Sigmoid colon (tissue), 7 donors: ENCODE results near the gene OLFML1. TPM values are rescaled to one million over a fixed set of nuclear protein-coding genes. Genes with fewer than 3 reads are reported as not detected.

ENCODE experiments used
- DNase-seq: peaks from one replicate; pipeline ENCODE4 v3.0.0-alpha.2; 2019
- H3K27ac ChIP-seq, 4 donors: fragments of 200-600 bp; sonication (generic); one replicate each; pipeline ENCODE4 v1.5.1; 2016 to 2019; ENCODE audit warnings: mild to moderate bottlenecking in 1 of 4
- H3K27me3 ChIP-seq, 3 donors: fragments of 200-600 bp; sonication (generic); one replicate each; pipeline ENCODE4 v1.5.1; 2019; ENCODE audit warnings: mild to moderate bottlenecking in 1 of 3
- H3K36me3 ChIP-seq, 4 donors: fragments of 200-600 bp; sonication (generic); one replicate each; pipeline ENCODE4 v1.5.1; 2016 to 2019
- H3K4me1 ChIP-seq, 4 donors: fragments of 200-600 bp; sonication (generic); one replicate each; pipeline ENCODE4 v1.5.1; 2017 to 2019
- H3K4me3 ChIP-seq, 4 donors: fragments of 200-600 bp; sonication (generic); one replicate each; pipeline ENCODE4 v1.5.1; 2017 to 2019; ENCODE audit warnings: mild to moderate bottlenecking in 2 of 4, moderate library complexity in 1 of 4
- H3K9me3 ChIP-seq, 4 donors: fragments of 200-600 bp in 3 of 4; sonication (generic) in 3 of 4; one replicate each; pipeline versions ENCODE4 v1.5.1 to v1.6.1; 2013 to 2019
- EP300 ChIP-seq, 4 donors: sonication (generic); formaldehyde crosslinking; IDR thresholded peaks; one replicate each; pipeline ENCODE4 v1.6.1; 2017; ENCODE audit warnings: antibody characterized with exemption in 4 of 4
- POLR2A ChIP-seq, 2 donors: fragments of 450-650 bp; IDR thresholded peaks; one replicate each; pipeline ENCODE4 v1.6.1; 2016; ENCODE audit warnings: antibody characterized with exemption in 2 of 2, mild to moderate bottlenecking in 2 of 2, moderate library complexity in 2 of 2
- POLR2AphosphoS5 ChIP-seq, 4 donors: sonication (generic); formaldehyde crosslinking; IDR thresholded peaks; one replicate each; pipeline ENCODE4 v1.6.1; 2017; ENCODE audit warnings: antibody characterized with exemption in 4 of 4
- WGBS, 2 donors: extraction: QIAGEN DNeasy Blood & Tissue Kit; methylation state at CpG; one replicate each; pipeline ENCODE4 v1.1.7; 2013; 5-methylcytosine and 5-hydroxymethylcytosine counted together
- intact Hi-C: fragments of 100-400 bp; cut with DNase I; formaldehyde crosslinking; loops from one replicate; pipeline ENCODE4 v1.15.1; 2023
- polyA plus RNA-seq, 3 donors: library from polyadenylated mRNA; stranded (reverse); fragments of 200-250 nt; gene quantifications; one replicate each; pipeline ENCODE4 v1.2.3, GENCODE V29; 2013
- total RNA-seq, 4 donors: library from RNA; depleted of rRNA; stranded (reverse); fragments of >200 nt; gene quantifications; one replicate each; pipeline ENCODE4 v1.1.0, GENCODE V29; 2016
- TF ChIP-seq, protein P1 (sequence below), 4 experiments: fragments of 450-650 bp in 3 of 4; fragments of 200-600 bp in 1 of 4; IDR thresholded peaks; one replicate each; pipeline ENCODE4 v1.5.1; 2016 to 2019; ENCODE audit warnings: antibody characterized with exemption in 4 of 4, mild to moderate bottlenecking in 3 of 4, moderate library complexity in 2 of 4
- donor health status: healthy with polysubstance abuse.
- donor health status: Bipolar disorder and iron deficiency.
- donor health status: healthy.

OLFML1 gene
- total and polyA plus RNA-seq, 7 donors: 1.8 to 14.7 (median 4.9) TPM; not detected in 1

DNA sequence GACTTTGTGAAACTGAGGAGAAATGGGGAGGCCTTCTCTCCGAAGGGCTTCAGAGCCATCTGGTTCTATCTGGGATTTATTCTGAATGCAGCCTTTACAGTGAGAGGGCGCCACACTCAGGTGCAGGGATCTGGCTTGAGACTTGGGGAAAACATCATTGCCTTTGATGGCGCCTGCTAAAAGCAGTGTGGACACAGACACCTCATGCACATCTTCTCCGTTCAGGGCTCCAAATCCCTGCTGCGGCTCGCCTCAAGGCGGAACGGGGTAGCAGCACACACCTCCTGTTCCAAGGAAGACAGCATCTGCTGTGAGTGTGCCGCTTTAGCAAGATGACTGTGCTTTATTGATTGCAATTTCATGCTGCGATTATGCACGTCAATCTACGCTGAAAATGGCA lies 37.1 kb upstream of the OLFML1 start:
- no peak for DNase-seq
- intact Hi-C loops: no loop called here
- H3K36me3 ChIP-seq: no peaks in the 10 kb centered on the region
- no peaks in the 10 kb centered on the region for H3K27me3 ChIP-seq
- no peaks in the 10 kb centered on the region for H3K9me3 ChIP-seq
- H3K4me1 ChIP-seq: no peaks in the 10 kb centered on the region
- H3K27ac ChIP-seq: no peak overlapping the region
- 92 to 96% methylated on average over 12 of the region's 12 CpGs for WGBS, 2 donors
- no peak overlapping the region for H3K4me3 ChIP-seq
- TF ChIP-seq EP300 (IDR thresholded peaks at IDR 0.05): no peak
- no peak for TF ChIP-seq POLR2AphosphoS5 (IDR thresholded peaks at IDR 0.05)
- TF ChIP-seq POLR2A (IDR thresholded peaks at IDR 0.05): no peak
- TF ChIP-seq, protein P1, sequence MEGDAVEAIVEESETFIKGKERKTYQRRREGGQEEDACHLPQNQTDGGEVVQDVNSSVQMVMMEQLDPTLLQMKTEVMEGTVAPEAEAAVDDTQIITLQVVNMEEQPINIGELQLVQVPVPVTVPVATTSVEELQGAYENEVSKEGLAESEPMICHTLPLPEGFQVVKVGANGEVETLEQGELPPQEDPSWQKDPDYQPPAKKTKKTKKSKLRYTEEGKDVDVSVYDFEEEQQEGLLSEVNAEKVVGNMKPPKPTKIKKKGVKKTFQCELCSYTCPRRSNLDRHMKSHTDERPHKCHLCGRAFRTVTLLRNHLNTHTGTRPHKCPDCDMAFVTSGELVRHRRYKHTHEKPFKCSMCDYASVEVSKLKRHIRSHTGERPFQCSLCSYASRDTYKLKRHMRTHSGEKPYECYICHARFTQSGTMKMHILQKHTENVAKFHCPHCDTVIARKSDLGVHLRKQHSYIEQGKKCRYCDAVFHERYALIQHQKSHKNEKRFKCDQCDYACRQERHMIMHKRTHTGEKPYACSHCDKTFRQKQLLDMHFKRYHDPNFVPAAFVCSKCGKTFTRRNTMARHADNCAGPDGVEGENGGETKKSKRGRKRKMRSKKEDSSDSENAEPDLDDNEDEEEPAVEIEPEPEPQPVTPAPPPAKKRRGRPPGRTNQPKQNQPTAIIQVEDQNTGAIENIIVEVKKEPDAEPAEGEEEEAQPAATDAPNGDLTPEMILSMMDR (IDR thresholded peaks at IDR 0.05): no peak

DNA sequence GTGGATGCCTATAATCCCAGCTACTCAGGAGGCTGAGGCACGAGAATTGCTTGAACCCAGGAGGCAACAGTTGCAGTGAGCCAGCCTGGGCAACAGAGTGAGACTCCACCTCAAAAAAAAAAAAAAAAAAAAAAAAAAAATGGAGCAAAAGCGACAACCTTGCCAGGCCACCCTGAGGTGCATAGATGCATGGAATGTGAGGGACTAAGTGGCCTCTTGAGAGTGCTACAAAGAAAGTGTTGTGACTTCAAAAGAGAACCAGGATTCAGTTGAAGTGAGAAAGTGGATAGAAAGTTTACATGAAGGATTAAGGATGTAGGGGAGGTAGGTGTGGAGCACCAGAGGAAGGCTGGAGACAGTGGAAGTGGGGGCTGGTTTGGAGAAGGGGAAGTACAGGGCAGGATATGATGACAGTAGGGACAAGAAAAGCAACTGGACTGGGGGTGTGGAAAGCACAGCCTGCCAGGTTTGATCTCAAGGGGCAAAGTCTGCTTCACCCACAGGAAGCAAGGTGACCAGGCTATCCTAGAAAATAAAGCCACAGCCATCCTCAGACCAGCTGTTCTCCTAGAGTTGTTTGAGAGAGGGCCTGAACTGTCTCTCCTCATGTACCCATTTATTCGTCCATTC lies 36.0 kb upstream of the OLFML1 start:
- H3K27ac ChIP-seq: no peak overlapping the region
- no peak for DNase-seq
- H3K4me3 ChIP-seq: no peak overlapping the region
- no peaks in the 10 kb centered on the region for H3K27me3 ChIP-seq
- no peaks in the 10 kb centered on the region for H3K4me1 ChIP-seq
- intact Hi-C loops: no loop called here
- H3K9me3 ChIP-seq: no peaks in the 10 kb centered on the region
- WGBS, 2 donors: 91 to 92% methylated on average over 3 of the region's 3 CpGs
- H3K36me3 ChIP-seq: no peaks in the 10 kb centered on the region
- no peak for TF ChIP-seq POLR2A (IDR thresholded peaks at IDR 0.05)
- TF ChIP-seq POLR2AphosphoS5 (IDR thresholded peaks at IDR 0.05): no peak
- TF ChIP-seq, protein P1 (IDR thresholded peaks at IDR 0.05): no peak
- TF ChIP-seq EP300 (IDR thresholded peaks at IDR 0.05): no peak

DNA sequence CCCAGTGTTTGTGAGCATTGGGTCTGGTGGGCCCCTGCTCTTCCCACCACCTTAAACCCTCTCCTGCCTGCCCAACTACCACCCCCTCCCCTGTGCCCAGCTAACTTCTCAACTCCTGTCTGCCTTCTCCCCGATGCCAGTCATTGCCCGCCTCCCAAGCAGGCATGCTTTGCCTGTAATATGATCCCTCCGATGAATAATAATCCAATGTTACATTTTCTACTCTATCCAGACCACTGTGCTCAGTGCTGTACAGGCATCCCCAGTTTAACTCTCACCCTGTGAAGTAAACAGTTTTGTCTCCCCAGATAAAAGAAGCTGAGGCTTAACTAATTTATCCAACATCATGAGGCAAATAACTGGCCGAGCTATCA lies 35.5 kb upstream of the OLFML1 start:
- Histone ChIP-seq H3K4me3 (no peak overlapping the region), H3K36me3 (no peaks in the 10 kb centered on the region), H3K4me1 (no peaks in the 10 kb centered on the region), H3K27me3 (no peaks in the 10 kb centered on the region), H3K9me3 (no peaks in the 10 kb centered on the region), H3K27ac (no peak overlapping the region)
- TF ChIP-seq POLR2AphosphoS5 (IDR thresholded peaks at IDR 0.05): no peak
- TF ChIP-seq, protein P1 (IDR thresholded peaks at IDR 0.05): no peak
- TF ChIP-seq EP300 (IDR thresholded peaks at IDR 0.05): no peak
- no peak for TF ChIP-seq POLR2A (IDR thresholded peaks at IDR 0.05)
- WGBS, 2 donors: 86 to 91% methylated on average over 4 of the region's 4 CpGs
- intact Hi-C loops: no loop called here
- no peak for DNase-seq

DNA sequence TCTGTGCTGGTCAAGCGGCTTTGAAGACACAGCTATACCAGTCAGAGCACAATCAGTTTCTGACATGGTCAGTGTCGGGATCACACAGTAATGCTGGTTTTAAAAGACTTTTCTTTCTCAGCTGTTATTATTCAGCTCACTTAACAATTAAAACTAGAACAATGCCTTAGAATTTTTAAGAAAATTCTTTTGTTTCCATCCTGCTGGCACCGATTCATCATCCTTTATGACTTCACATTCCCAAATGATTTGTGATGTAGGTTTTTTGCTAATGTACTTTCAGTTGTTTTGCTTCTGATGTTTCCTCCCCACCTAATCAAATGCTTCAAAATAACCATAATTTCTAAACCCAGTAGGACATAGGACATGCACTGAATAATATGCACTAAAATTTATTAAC lies 34.5 kb upstream of the OLFML1 start:
- H3K27ac ChIP-seq: no peak overlapping the region
- TF ChIP-seq, protein P1 (IDR thresholded peaks at IDR 0.05): no peak
- TF ChIP-seq EP300 (IDR thresholded peaks at IDR 0.05) (no peak), POLR2A (IDR thresholded peaks at IDR 0.05) (no peak)
- intact Hi-C loops: no loop called here
- H3K27me3 ChIP-seq: no peaks in the 10 kb centered on the region
- no peaks in the 10 kb centered on the region for H3K9me3 ChIP-seq
- H3K4me3 ChIP-seq: no peak overlapping the region
- WGBS, 2 donors: 84 to 88% methylated on average over 3 of the region's 3 CpGs
- H3K36me3 ChIP-seq: no peaks in the 10 kb centered on the region
- DNase-seq: no peak
- H3K4me1 ChIP-seq: no peaks in the 10 kb centered on the region

DNA sequence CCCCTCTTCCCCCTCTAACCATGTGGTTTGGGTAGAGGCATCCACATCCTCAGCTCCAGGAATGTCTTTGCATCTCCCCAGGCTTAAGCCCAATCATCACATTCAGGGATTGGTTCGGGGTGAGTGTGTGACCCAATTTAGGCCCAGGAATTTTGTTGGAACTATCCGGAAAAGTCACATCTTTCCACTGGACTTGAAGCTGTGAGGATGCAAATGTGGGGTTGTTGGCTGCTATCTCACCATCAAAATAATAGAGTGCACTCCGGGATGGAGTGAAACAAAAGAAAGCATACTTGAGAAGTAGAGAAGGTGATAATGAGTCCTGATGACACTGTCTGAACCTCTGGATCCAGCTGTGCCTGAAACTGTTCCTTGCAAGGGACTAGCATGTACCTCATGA lies 33.8 kb upstream of the OLFML1 start:
- no peaks in the 10 kb centered on the region for H3K9me3 ChIP-seq
- TF ChIP-seq POLR2AphosphoS5 (IDR thresholded peaks at IDR 0.05) (no peak), POLR2A (IDR thresholded peaks at IDR 0.05) (no peak), EP300 (IDR thresholded peaks at IDR 0.05) (no peak)
- TF ChIP-seq, protein P1 (IDR thresholded peaks at IDR 0.05): no peak
- DNase-seq: no peak
- H3K4me1 ChIP-seq: no peaks in the 10 kb centered on the region
- H3K4me3 ChIP-seq: no peak overlapping the region
- no peaks in the 10 kb centered on the region for H3K27me3 ChIP-seq
- intact Hi-C loops: no loop called here
- WGBS, 2 donors: 83 to 84% methylated on average over 3 of the region's 3 CpGs
- H3K36me3 ChIP-seq: no peaks in the 10 kb centered on the region
- H3K27ac ChIP-seq: no peak overlapping the region
